Stimulated activated memory B cell treated with anti-CD40 and anti-IgM and Interleukin-4, amounts not matched to agents 10 μg/mL and 1 μg/mL and 100 μg/mL, for 72 hours (primary cell): ENCODE results near the gene CRHR1.

Source experiments
- ATAC-seq: fragments of 150-1000 bp; cut with Tn5 transposase; 2 replicates; pipeline ENCODE4 v1.10.0; 2021
- H3K27ac Mint-ChIP-seq: one replicate; pipeline ENCODE4 v1.8.0; 2022; ENCODE audit warnings: mild to moderate bottlenecking, mixed read lengths
- H3K27me3 Mint-ChIP-seq: one replicate; pipeline ENCODE4 v1.8.0; 2022; ENCODE audit warnings: mixed read lengths
- H3K36me3 Mint-ChIP-seq: one replicate; pipeline ENCODE4 v1.8.0; 2022; ENCODE audit warnings: mixed read lengths
- H3K4me1 Mint-ChIP-seq: one replicate; pipeline ENCODE4 v1.8.0; 2022; ENCODE audit warnings: mixed read lengths
- H3K4me3 Mint-ChIP-seq: one replicate; pipeline ENCODE4 v1.8.0; 2022; ENCODE audit warnings: mild to moderate bottlenecking, moderate library complexity, mixed read lengths
- H3K9me3 Mint-ChIP-seq: one replicate; pipeline ENCODE4 v1.8.0; 2022; ENCODE audit warnings: mixed read lengths

The CRHR1 gene

DNA sequence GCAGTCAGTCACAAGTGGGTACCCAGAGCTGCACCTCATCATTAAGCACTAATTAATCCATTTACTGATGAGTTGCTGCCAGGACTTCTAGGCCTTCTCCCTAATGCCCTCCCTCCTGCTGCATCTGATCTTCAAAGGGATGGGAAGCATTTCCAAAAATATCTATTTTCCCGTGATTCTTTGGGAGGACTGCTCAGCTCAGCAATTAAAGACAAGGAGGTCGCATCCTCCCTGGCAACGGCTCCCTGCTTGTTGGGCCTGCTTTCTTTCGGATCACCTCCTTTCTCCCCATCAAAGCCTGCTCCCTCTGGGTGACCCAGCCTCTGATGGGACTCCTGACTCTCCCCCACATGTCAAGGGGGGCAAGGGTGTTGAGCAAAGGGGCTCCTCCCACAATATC, 34.6 kb downstream of the CRHR1 start:
- Mint-ChIP-seq H3K36me3 (no peaks in the 10 kb centered on the region), H3K9me3 (no peaks in the 10 kb centered on the region), H3K4me3 (no peak overlapping the region), H3K27me3 (peaks cover 21% of the 10 kb centered on the region), H3K4me1 (no peaks in the 10 kb centered on the region), H3K27ac (no peak overlapping the region)
- no peak for ATAC-seq

DNA sequence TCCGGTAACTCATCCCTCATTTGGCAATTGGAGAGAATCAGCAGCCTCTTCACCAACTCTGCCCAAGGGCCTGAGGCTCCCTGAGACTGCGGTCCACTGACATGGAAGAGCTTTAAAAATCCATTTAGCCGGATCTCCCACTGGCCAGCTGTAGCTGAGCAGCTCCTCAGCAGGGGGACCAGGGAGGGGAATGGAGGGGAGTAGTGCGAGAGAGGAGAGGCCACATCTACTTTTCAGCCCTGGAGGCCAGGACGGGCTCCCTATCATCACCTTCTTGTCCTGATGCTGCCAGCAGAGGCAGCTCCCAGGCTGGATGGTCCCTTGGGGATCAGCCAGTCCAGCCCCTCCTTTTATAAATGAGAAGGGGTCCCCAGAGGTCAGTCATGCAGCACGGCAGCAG, 35.5 kb downstream of the CRHR1 start:
- H3K36me3 Mint-ChIP-seq = no peaks in the 10 kb centered on the region
- H3K4me3 Mint-ChIP-seq = no peak overlapping the region

DNA sequence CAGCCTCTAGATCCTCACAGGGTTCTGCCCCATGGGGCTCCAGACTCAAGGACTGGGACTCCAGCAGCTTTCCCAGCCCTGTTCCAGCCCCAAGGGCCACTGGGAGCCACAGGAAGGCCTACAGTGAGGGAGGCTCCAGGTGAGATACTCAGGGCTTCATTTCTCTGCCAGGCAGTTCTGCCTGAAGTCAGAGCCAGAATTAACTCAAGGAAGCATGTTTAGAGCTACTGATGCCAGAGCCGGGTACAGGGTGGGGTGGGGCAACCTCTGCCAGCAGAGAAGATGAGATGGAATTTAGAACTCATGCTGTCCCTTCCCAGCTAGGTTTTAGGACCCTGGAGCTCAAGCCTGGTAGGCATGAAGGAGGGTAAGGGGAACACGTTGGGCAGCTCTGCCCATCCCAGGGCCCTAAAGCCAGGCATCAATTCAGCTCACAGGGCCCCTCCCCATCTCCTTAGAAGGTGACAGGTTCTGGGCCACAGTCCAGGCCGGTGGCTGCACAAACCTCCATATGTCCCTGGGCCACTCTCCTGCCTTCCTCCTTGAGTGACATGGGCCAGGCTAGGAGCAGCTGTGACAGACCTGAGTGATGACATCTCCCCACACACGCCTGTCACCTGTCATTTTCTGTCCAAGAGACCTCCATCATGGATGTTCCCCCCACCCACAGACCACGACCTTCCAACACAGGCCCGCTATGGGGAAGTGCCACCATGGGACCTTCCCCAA, 36.1 kb downstream of the CRHR1 start:
- H3K4me3 Mint-ChIP-seq = no peak overlapping the region

More for the DNA sequence above, 35.5 kb downstream of the CRHR1 start:
- peaks cover 17% of the 10 kb centered on the region for H3K27me3 Mint-ChIP-seq
- H3K27ac Mint-ChIP-seq = no peak overlapping the region
- H3K9me3 Mint-ChIP-seq = no peaks in the 10 kb centered on the region
- no peaks in the 10 kb centered on the region for H3K4me1 Mint-ChIP-seq
- ATAC-seq = no peak

DNA sequence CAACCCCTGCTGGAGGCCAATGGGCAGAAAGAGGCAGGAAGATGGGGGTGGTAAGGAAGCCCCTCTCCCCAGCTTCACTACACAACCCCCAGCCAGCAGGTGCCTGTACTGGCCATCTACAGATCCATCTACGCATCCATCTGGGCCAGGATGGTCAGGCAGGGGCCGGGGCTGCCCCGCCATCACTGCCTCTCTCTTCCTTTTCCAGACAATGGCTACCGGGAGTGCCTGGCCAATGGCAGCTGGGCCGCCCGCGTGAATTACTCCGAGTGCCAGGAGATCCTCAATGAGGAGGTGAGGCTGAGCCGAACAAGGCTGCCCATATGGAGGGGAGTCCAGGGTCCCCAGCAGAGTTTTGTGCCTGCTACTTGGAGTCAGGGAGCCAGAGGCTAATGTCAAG, 37.0 kb downstream of the CRHR1 start:
- no peak for ATAC-seq

More for the DNA sequence above, 36.1 kb downstream of the CRHR1 start:
- peaks cover 13% of the 10 kb centered on the region for H3K27me3 Mint-ChIP-seq
- no peaks in the 10 kb centered on the region for H3K4me1 Mint-ChIP-seq
- H3K9me3 Mint-ChIP-seq = no peaks in the 10 kb centered on the region
- no peak overlapping the region for H3K27ac Mint-ChIP-seq
- no peak for ATAC-seq
- no peaks in the 10 kb centered on the region for H3K36me3 Mint-ChIP-seq

DNA sequence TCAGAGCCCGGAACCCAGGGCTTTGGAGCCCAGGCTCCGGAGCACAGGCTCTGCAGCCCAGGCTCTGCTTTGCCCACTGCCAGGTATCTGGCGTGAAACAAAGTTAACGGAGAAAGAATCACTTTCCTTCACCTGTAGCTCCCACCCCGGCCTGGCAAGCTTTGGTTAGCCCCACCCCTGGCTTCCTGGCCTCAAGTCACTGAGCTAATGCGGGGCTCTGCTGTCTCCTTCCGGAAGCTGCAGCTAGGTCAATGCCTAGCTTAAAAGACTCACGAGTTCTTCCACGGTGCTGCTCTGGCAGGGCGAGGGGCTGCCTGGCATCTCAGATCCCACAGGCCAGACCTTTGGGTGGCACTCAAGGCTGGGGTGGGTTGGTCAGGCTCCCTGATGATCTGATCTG, 39.5 kb downstream of the CRHR1 start:
- Mint-ChIP-seq H3K4me3 (no peak overlapping the region), H3K9me3 (no peaks in the 10 kb centered on the region), H3K4me1 (no peaks in the 10 kb centered on the region), H3K27me3 (peaks cover 25% of the 10 kb centered on the region), H3K36me3 (no peaks in the 10 kb centered on the region), H3K27ac (no peak overlapping the region)
- ATAC-seq = no peak

More for the DNA sequence above, 37.0 kb downstream of the CRHR1 start:
- Mint-ChIP-seq H3K4me3 (no peak overlapping the region), H3K27me3 (peaks cover 19% of the 10 kb centered on the region), H3K27ac (no peak overlapping the region), H3K9me3 (no peaks in the 10 kb centered on the region), H3K4me1 (no peaks in the 10 kb centered on the region), H3K36me3 (no peaks in the 10 kb centered on the region)

DNA sequence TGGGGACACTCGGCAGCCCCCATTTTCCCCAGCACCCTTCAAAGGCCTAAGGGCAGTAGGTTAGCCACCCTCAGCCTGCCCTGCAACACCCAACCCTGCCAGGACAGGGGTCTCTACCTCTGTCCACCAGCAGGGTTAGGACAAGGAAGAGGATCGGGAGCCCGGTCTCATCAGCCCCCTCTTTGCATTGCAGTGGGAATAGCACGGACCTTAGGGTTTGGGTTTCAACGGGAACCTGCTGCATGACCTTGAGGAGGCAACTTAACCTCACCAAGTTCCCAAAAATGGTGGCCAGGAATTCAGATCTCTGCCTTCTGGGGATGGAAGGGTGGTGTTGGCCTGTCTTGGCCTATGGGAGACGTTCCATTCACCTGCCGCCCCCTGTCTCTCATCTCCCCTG, 40.4 kb downstream of the CRHR1 start:
- H3K27ac Mint-ChIP-seq = no peak overlapping the region
- H3K9me3 Mint-ChIP-seq = no peaks in the 10 kb centered on the region
- H3K4me1 Mint-ChIP-seq = no peaks in the 10 kb centered on the region
- H3K27me3 Mint-ChIP-seq = peaks cover 34% of the 10 kb centered on the region
- H3K36me3 Mint-ChIP-seq = no peaks in the 10 kb centered on the region
- no peak overlapping the region for H3K4me3 Mint-ChIP-seq
- no peak for ATAC-seq

DNA sequence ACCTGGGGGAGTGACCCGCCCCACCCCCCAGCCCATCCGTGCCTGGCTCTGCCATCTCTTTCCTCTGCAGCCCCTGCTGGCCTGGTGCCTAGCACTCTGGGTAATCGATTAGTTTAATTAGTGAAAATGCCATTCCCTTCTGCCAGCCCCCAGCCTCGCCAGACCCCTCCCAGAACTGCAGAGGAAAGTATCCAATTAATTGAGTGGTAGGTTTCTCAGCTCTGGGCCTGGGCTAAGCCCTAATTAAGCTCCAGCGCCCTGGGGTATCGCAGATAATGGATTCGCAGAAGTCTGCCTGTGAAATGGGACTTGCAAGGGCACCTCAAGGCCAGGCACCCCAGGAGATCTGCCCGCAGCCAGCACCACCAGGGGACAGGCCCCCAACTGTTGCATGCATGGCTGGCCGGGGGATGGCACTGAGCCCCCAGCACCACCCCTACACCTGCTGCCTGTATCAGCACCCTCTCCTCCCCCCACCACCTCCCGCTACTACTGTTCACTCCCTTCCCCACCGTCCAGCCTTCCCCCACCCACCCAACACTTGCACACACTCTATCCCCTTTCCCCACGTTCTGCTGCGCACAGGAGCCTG, 40.9 kb downstream of the CRHR1 start:
- Mint-ChIP-seq H3K4me1 (no peaks in the 10 kb centered on the region), H3K27me3 (peaks cover 35% of the 10 kb centered on the region), H3K9me3 (no peaks in the 10 kb centered on the region), H3K36me3 (no peaks in the 10 kb centered on the region), H3K27ac (no peak overlapping the region), H3K4me3 (no peak overlapping the region)
- ATAC-seq = no peak

DNA sequence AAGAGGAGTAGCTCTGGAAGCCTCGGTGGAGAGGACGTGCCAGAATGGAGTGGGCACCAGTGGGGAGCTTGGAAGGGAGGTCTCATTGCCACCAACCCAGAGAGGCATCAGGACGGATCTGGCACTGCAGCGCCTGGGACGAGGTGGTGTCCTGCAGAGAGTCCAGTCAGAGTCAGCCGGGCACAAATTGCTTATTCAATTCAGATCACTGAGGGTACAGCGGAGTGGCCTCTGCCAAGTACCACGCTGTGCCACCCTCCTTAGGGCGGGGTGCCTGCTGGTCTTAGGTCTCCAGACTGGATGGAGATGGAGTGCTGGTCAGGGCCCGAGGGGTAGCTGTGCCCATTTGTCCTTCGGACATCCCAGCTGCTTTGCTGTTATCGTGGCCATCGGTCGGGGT, 41.7 kb downstream of the CRHR1 start:
- Mint-ChIP-seq H3K36me3 (no peaks in the 10 kb centered on the region), H3K27ac (no peak overlapping the region), H3K4me1 (no peaks in the 10 kb centered on the region), H3K27me3 (peaks cover 35% of the 10 kb centered on the region), H3K9me3 (no peaks in the 10 kb centered on the region), H3K4me3 (no peak overlapping the region)
- no peak for ATAC-seq

DNA sequence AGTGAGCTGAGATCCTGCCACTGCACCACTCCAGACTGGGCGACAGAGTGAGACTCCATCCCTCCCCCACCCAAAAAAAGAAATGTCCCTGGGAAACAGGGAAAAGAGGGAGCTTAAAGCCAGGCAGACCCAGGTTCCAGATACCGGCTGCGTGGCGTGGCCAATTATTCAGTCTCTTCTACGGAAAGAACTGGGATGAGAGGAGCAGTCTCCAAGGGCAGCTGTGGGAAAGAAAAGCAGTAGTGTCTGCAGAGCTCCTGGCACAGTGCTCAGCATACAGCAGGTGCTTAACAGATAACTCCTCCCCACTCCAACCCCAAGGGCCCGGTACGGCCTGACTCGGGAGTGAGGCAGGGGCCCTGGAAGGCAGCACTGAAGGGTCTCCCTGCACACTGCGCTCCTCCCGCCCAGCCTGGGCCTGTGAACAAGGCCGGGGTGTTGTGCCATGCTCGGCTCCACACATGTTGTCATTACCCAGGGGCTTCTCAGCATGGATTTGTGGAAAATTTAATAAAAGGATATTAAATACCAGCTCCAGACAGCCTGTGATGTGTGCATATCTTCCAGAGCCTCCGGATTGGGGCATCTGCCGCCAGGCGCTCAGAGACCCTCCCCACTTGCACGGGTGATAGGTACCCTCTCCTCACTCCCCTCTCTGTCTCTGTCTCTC, 42.9 kb downstream of the CRHR1 start:
- Mint-ChIP-seq H3K27me3 (peaks cover 27% of the 10 kb centered on the region), H3K36me3 (no peaks in the 10 kb centered on the region), H3K4me3 (no peak overlapping the region), H3K9me3 (no peaks in the 10 kb centered on the region), H3K4me1 (no peaks in the 10 kb centered on the region), H3K27ac (no peak overlapping the region)
- ATAC-seq = no peak

DNA sequence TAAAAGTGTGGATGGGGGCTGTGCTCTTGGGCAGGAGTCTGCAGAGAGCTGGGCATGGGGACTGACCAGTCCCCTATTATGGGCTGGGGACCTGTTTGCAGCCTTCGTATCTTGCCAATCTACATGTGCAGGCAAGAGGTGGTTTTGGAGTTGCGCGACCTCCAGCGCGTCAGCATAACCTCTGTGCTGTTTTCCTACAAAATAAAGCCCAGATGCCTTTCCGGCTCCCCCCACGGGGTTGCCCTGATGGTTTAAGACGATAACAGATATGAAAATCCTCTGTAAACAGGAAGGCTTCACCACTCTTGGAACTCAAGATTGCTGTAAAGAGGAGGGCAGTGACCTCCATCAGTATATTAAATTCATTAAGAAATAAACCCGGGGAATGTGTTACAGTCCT, 44.1 kb downstream of the CRHR1 start:
- H3K27me3 Mint-ChIP-seq = peaks cover 31% of the 10 kb centered on the region
- H3K4me3 Mint-ChIP-seq = no peak overlapping the region
- H3K36me3 Mint-ChIP-seq = no peaks in the 10 kb centered on the region
- H3K4me1 Mint-ChIP-seq = no peaks in the 10 kb centered on the region
- H3K27ac Mint-ChIP-seq = no peak overlapping the region
- ATAC-seq = no peak
- no peaks in the 10 kb centered on the region for H3K9me3 Mint-ChIP-seq

DNA sequence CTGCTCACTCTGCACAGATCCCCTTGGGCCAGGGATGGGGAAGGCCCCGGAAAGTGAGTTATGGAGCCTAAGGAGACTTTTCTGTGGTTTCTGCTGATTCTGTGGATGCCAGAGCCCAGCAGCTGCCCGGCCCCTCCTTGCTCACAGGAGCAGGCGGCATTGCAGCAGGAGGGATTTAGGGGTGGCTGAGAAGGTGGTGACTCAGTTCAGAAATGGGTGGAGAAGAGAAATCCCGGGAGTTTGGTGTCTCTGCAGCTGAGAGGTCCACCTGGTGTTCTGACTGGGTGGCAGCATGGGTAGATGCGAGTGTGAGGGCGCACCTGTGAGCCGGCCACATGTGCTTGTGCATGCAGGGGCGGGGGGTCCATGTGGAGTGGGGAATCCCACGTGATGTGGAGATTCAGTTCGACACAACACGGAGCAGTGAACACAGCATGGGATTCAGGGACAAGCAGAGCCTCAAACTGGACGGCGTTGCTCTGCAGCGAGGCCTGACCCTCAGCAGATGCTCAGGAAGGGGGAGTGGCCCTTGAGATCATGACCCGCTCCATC, 44.5 kb downstream of the CRHR1 start:
- Mint-ChIP-seq H3K27ac (no peak overlapping the region), H3K27me3 (peaks cover 36% of the 10 kb centered on the region), H3K4me3 (no peak overlapping the region), H3K4me1 (no peaks in the 10 kb centered on the region), H3K9me3 (no peaks in the 10 kb centered on the region), H3K36me3 (no peaks in the 10 kb centered on the region)
- no peak for ATAC-seq

DNA sequence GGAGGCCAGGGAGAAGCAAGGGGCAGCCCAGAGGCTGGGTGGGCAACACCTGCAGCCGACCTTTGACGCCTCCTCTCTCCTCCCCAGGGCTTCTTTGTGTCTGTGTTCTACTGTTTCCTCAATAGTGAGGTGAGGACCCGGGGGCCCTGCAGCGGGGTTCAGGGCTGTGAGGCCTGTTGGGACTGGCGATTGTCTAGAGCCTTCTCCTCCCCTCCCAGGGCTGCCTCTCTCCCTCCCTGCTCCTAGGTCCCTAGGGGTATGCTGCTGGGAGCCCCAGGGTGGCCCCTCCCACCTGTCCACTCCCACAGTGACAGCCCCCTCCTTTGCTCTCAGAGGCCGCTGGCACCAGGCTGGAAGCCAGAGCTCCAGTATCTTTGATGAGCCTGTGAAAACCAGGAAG, 49.8 kb downstream of the CRHR1 start:
- H3K9me3 Mint-ChIP-seq = no peaks in the 10 kb centered on the region
- H3K27ac Mint-ChIP-seq = no peak overlapping the region
- no peaks in the 10 kb centered on the region for H3K36me3 Mint-ChIP-seq
- ATAC-seq = no peak
- H3K27me3 Mint-ChIP-seq = peaks cover 47% of the 10 kb centered on the region
- no peak overlapping the region for H3K4me3 Mint-ChIP-seq
- H3K4me1 Mint-ChIP-seq = no peaks in the 10 kb centered on the region

DNA sequence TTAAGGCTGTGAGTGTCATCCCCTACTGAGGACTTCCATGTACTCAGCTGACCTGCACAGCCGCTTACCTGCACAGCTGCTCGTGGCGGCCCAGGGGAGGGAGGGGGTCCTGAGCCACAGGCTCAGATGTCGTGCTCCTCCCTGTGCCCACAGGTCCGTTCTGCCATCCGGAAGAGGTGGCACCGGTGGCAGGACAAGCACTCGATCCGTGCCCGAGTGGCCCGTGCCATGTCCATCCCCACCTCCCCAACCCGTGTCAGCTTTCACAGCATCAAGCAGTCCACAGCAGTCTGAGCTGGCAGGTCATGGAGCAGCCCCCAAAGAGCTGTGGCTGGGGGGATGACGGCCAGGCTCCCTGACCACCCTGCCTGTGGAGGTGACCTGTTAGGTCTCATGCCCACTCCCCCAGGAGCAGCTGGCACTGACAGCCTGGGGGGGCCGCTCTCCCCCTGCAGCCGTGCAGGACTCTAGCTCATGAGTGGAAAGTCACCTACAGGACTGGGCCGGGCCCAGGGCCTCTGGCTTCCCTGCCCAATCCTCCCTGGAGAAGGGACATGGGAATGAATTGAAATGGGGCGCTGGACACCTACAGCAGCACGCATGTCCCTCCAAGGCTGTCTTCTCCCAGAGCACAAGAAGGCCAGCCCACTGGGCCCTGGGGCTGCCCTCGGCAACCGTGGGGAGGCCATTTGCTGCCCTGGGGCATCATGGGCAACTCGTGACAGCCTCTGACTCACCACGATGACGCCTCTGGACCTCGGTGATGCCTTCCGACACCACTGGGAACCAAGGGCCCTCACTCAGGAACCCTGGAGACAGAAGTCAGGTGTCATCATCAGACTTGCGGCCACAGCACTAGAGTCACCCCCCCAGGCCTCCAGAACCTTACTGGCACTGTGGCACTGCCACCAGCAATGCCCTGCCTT, 50.6 kb downstream of the CRHR1 start:
- Mint-ChIP-seq H3K4me1 (no peaks in the 10 kb centered on the region), H3K36me3 (no peaks in the 10 kb centered on the region), H3K9me3 (no peaks in the 10 kb centered on the region), H3K27ac (no peak overlapping the region), H3K27me3 (peaks cover 49% of the 10 kb centered on the region), H3K4me3 (no peak overlapping the region)
- ATAC-seq = no peak

DNA sequence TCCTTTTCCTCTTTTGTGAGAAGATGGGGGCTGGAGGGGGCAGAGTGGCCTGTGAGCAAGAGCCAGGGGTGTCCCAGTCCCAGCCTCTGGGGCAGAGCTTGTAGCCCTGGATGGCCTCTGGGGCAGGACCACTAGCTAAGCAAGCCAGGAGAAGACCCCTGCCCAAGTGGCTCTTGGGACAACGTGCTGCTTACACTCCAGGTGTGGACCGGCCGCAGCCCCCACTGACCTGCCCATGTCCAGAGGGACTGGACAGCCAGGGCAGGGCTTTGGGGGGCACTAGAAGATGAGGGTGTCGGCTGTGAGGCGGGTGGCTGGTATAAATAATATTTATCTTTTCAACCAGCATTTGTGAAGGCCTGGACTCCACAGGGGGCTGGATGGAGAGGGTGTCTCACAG, 51.4 kb downstream of the CRHR1 start:
- Mint-ChIP-seq H3K36me3 (no peaks in the 10 kb centered on the region), H3K9me3 (no peaks in the 10 kb centered on the region), H3K4me1 (no peaks in the 10 kb centered on the region), H3K27ac (no peak overlapping the region), H3K27me3 (peaks cover 55% of the 10 kb centered on the region), H3K4me3 (no peak overlapping the region)
- no peak for ATAC-seq
